ENCODE measurements around the gene SLC10A6.

The SLC10A6 gene

GRCh38 chr4:86809809-86810208 is 39.4 kb downstream of the SLC10A6 start:
- no peak overlapping the region for H3K4me3 ChIP-seq
- H3K27ac ChIP-seq = no peak overlapping the region
- no peak for TF ChIP-seq FOXP2 (optimal IDR thresholded peaks at IDR 0.05; ENCODE audit: control extremely low read depth, extremely low read length, insufficient read depth)
- no peak for TF ChIP-seq EZH2 (IDR thresholded peaks at IDR 0.05)
- no peak for TF ChIP-seq POLR2AphosphoS5 (IDR thresholded peaks at IDR 0.05; ENCODE audit: borderline replicate concordance, low read depth, low read length)
- DNase-seq (ENCODE audit: low read depth, low spot score) = no peak
- no peaks in the 10 kb centered on the region for H3K9me3 ChIP-seq (ENCODE audit: low read depth, low read length)
- no peak overlapping the region for H3K9ac ChIP-seq (ENCODE audit: insufficient read length)
- H3K36me3 ChIP-seq (ENCODE audit: insufficient read depth, low read length) = peaks cover 98% of the 10 kb centered on the region

- Histone ChIP-seq H3K9me3 (ENCODE audit: low read depth, low read length) (peaks cover 6% of the 10 kb centered on the region; the same call in 1 of the 2 replicates), H3K9ac (ENCODE audit: insufficient read length) (no peak overlapping the region), H3K4me3 (no peak overlapping the region), H3K36me3 (ENCODE audit: insufficient read depth, low read length) (peaks cover 81% of the 10 kb centered on the region), H3K27ac (no peak overlapping the region)
- no peak for DNase-seq (ENCODE audit: low read depth, low spot score)
- TF ChIP-seq FOXP2 (optimal IDR thresholded peaks at IDR 0.05; ENCODE audit: control extremely low read depth, extremely low read length, insufficient read depth) (no peak), EZH2 (IDR thresholded peaks at IDR 0.05) (no peak), POLR2AphosphoS5 (IDR thresholded peaks at IDR 0.05; ENCODE audit: borderline replicate concordance, low read depth, low read length) (no peak)
Observed at GRCh38 chr4:86791126-86791525, 58.1 kb downstream of the SLC10A6 start.

- H3K27ac ChIP-seq = no peak overlapping the region
- TF ChIP-seq FOXP2 (optimal IDR thresholded peaks at IDR 0.05; ENCODE audit: control extremely low read depth, extremely low read length, insufficient read depth) = no peak
- no peak for TF ChIP-seq EZH2 (IDR thresholded peaks at IDR 0.05)
- no peak for TF ChIP-seq POLR2AphosphoS5 (IDR thresholded peaks at IDR 0.05; ENCODE audit: borderline replicate concordance, low read depth, low read length)
- H3K9ac ChIP-seq (ENCODE audit: insufficient read length) = no peak overlapping the region
- peaks cover 97% of the 10 kb centered on the region for H3K36me3 ChIP-seq (ENCODE audit: insufficient read depth, low read length)
- no peak overlapping the region for H3K4me3 ChIP-seq
- H3K9me3 ChIP-seq (ENCODE audit: low read depth, low read length) = peaks cover 6% of the 10 kb centered on the region; the same call in 1 of the 2 replicates
- no peak for DNase-seq (ENCODE audit: low read depth, low spot score)
Observed at GRCh38 chr4:86788826-86789225, 60.4 kb downstream of the SLC10A6 start.

GRCh38 chr4:86778175-86778574 is 71.0 kb downstream of the SLC10A6 start:
- TF ChIP-seq FOXP2 (optimal IDR thresholded peaks at IDR 0.05; ENCODE audit: control extremely low read depth, extremely low read length, insufficient read depth) = no peak
- no peak for TF ChIP-seq EZH2 (IDR thresholded peaks at IDR 0.05)
- no peak for TF ChIP-seq POLR2AphosphoS5 (IDR thresholded peaks at IDR 0.05; ENCODE audit: borderline replicate concordance, low read depth, low read length)
- peak overlapping the region; percentile 62; the same call in 1 of the 2 replicates for H3K27ac ChIP-seq
- H3K4me3 ChIP-seq = no peak overlapping the region
- DNase-seq (ENCODE audit: low read depth, low spot score) = no peak
- H3K9me3 ChIP-seq (ENCODE audit: low read depth, low read length) = no peaks in the 10 kb centered on the region
- no peak overlapping the region for H3K9ac ChIP-seq (ENCODE audit: insufficient read length)
- peaks cover 97% of the 10 kb centered on the region for H3K36me3 ChIP-seq (ENCODE audit: insufficient read depth, low read length)

GRCh38 chr4:86775061-86775460 is 74.1 kb downstream of the SLC10A6 start:
- Histone ChIP-seq H3K4me3 (no peak overlapping the region), H3K36me3 (ENCODE audit: insufficient read depth, low read length) (peaks cover 97% of the 10 kb centered on the region)

More at GRCh38 chr4:86775061-86775460, 74.1 kb downstream of the SLC10A6 start:
- Histone ChIP-seq H3K9me3 (ENCODE audit: low read depth, low read length) (no peaks in the 10 kb centered on the region), H3K9ac (ENCODE audit: insufficient read length) (no peak overlapping the region), H3K27ac (no peak overlapping the region)
- DNase-seq (ENCODE audit: low read depth, low spot score) = no peak
- no peak for TF ChIP-seq FOXP2 (optimal IDR thresholded peaks at IDR 0.05; ENCODE audit: control extremely low read depth, extremely low read length, insufficient read depth)
- no peak for TF ChIP-seq POLR2AphosphoS5 (IDR thresholded peaks at IDR 0.05; ENCODE audit: borderline replicate concordance, low read depth, low read length)
- TF ChIP-seq EZH2 (IDR thresholded peaks at IDR 0.05) = no peak
